Ecto neural progenitor cell (in vitro differentiated cells): Measurements from ENCODE around the gene LYZL1.
A peak's percentile ranks its signal among the peaks of the same experiment; 100 is the strongest.
"Not testable (repeated sequence)": the region's sequence is repeated elsewhere in the genome, so short reads cannot be mapped to it uniquely, and the experiment has no call there.

ENCODE experiments used
- DNase-seq: peaks from one replicate; pipeline ENCODE4 v3.0.0-alpha.2; 2018; ENCODE audit warnings: low spot score

Gene LYZL1

DNA sequence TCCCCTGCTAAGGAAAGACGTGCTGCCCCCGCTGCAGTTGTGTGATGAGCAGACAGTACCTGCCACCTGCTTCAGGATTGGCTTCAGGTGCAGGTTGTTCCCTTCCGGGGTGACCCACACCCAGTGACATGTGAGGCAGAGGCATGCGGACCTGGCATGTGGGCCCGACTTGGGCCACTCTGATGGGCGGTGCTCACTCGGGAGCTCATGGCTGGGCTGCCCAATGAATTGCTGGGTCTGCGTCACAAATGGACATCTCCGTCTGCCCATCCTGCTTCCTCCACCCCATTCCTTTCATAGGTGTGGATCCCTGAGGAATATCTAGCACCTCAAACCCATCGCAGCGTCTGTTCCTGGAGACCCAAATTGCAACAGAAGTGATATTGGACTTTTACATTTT lies 19.3 kb downstream of the LYZL1 start:
- DNase-seq: not testable (repeated sequence)

DNA sequence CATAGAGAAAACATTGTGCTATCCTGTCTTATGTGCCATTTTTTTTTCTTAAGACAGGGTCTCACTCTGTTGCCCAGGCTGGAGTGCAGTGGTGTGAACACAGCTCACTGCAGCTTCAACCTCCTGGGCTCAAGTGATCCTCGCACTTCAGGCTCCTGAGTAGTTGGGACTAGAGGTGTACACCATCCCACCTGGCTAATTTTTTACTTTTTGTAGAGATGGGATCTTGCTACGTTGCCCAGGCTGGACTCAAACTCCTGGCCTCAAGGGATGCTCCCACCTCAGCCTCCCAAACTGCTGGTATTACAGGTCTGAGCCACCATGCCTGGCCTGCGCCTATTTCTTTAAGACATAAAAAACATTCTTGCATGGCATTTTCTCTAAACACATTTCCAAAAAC lies 20.6 kb downstream of the LYZL1 start:
- no peak for DNase-seq

DNA sequence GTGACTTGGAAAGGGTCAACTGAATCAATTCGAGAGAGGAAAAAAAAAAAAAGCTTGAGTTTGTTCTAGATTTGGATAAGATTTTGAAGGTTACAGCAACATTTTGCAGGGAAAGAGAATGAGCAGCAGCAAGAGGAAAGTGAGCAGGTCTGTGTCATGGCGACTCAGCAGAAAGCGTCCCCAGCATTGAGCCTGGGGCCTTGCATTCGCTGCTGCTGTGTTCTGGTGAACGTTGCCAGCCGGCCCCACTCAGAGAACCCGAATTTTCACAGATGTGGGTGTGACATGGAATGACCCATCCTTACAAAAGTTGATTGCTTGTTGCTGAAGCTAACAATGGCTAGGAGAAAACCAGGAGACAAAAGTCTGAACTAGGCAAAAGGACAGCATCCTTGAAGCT lies 21.6 kb downstream of the LYZL1 start:
- DNase-seq: not testable (repeated sequence)

DNA sequence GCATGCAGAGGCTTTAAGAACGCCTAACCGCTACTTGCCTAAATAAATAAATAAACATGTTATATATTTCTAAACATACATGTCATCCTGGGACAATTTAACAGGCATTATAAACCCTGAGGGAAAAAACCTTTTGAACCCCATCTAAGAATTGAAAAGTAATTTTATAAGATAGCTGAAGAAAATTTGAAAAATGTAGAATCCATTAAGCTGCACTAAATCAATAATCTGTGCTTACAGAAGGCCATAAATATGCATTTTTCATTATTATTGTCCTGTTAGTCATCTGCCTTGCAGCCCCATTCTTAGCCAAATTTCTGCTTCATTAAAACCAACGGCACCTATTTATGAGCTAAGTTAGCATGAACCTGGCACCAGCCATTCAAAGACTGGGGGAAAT lies 24.2 kb downstream of the LYZL1 start:
- DNase-seq: no peak

DNA sequence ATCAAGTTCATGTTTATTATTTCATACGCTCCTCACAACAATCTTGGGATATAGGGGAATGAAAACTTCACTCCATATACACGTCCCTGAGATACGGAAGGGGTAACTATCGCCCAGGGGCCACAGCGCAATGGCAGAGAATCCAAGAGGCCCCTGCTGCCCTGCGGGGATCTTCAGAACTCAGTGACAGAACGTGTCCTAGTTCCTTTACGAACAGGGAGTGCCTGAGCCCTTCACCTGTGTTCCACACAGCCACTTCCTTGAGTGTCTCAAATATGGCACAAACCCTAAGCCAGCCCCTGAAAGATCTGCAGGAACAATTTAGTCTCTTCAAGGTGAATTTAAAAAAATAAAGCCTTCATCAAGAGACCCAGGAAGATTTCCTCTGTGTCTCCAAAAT lies 25.9 kb downstream of the LYZL1 start:
- no peak for DNase-seq

DNA sequence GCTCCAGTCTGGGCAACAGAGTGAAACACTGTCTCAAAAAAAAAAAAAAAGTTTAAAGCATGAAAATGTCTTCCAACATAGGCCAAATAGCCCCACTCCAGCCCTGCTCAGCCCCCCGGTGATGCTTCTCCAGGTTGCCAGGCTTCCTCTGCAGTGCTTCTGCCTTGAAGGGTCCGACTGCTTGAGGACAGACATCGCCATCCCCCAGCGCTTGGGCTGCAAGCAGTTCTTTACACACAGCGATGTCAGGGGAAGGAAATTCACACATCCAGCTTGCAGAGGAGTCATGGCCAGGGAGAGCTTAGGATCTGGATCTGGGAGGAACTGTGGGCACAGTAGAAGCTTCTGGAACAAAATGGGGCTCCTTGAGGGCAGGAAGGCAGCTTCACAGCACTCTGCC lies 26.9 kb downstream of the LYZL1 start:
- DNase-seq: no peak

DNA sequence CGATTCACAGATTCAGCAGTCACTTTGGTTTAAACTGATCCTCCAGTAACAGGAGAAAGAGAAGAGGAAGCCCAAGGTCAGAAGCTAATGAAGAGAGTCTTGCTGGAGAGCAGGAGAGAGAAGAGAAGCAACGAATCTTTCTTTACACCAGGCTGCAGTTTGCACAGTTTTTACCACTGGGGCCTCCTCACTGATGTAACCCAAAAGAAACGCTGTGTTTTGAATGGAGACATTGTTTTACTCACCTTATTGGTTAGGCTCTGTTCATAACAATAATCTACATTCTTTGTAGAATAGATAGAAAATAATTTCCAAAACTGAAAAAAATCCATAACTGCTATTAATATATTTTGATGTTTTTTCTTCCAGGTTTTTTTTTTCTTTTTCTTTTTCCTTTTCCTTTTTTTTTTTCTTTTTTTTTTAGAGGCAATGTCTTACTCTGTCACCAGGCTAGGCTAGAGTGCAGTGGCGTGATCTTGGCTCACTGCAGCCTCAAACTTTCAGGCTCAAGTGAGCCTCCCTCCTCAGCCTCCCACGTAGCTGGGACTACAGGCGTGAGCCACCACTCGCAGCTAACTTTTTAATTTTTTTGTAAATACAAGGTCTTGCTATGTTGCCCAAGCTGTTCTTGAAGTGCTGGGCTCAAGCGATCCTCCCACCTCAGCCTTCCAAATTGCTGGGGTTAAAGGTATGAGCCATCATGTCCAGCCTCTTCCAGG lies 27.6 kb downstream of the LYZL1 start:
- DNase-seq: no peak

DNA sequence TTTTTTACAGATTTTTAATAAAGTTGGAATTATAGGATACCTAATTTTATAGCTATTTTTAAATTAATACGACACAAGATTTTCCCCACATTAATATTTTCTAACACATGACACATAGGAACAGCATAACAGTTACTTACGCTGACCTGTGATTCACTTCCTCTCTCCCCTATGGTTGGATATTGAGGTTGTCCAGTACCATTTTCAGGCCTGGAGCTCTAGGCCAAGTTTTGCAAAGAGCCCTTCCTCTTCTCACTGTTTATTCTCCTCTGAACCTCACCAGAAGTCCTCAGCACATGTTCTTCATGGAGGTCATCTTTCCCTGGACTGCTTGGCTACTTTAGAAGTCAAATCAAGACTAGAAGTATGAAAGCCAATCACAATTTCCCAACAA lies 28.2 kb downstream of the LYZL1 start:
- DNase-seq: no peak

DNA sequence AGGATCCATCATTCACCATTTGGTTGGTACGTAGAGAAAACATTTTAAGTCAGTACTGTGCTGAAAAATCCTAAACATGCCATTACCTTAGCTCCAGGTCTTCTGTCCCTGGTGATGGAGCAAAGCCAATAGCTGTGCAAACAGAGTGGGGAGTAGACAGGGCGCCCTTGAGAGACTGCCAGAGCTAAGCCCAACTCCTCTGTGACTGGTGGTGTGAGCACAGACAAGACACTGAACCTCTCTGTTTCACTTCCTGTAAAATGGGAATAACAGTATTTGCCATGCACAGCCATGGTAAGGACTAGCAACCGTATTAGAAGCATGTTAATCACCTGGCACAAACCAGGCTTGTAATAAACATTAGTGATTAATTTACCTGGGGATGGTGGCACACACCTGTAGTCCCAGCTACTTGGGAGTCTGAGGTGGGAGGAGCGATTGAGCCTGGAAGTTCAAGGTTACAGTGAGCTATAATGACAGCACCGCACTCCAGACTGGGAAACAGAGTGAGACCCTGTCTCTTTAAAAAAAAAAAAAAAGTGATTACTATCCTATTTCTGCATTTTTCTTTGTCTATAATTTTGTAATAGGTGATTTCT lies 28.7 kb downstream of the LYZL1 start:
- DNase-seq: no peak

DNA sequence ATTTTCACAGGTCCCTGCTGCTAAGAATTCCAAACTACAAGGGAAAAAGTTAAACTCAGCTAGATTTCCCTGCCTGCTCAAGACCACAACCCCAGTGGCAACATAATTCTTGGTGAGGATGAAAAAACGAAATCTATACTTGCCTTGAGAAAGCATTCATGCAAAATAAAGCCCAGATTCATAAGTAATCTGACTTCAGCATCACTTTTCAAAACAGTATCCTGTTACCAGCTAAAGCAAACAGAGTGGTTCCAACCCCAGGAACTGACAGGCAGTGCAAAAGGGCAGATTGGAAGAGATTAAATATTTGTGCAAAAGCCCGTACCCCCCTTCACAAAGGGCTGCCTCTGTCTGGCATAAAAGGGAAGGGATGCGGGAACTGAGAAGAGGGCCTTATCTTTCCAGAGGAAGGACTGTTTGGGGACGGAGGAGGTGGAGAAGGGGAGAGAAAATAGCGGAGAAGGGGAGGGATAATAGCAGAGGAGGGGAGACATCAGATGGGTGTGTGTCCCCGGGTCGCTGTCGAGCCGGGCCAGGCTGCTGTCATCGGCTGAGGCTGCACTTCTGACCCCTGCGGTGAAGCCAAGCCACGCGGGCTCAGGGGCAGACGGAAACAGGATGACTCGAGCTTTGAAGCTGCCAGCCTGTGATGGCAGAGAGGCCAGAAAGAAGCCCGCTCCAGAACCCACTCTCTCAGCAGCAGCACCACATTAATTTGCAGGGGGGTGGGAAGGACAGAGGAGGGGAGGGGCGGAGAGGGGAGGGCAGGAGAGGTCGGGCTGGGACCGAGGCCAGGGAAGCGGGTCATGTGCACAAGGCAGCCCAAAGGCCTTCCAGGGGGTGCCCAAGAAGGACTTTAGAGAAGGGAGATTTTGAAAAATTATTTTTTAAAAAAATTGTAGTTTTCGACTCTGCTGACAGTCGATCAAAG lies 29.5 kb downstream of the LYZL1 start:
- peak; percentile 68 for DNase-seq

DNA sequence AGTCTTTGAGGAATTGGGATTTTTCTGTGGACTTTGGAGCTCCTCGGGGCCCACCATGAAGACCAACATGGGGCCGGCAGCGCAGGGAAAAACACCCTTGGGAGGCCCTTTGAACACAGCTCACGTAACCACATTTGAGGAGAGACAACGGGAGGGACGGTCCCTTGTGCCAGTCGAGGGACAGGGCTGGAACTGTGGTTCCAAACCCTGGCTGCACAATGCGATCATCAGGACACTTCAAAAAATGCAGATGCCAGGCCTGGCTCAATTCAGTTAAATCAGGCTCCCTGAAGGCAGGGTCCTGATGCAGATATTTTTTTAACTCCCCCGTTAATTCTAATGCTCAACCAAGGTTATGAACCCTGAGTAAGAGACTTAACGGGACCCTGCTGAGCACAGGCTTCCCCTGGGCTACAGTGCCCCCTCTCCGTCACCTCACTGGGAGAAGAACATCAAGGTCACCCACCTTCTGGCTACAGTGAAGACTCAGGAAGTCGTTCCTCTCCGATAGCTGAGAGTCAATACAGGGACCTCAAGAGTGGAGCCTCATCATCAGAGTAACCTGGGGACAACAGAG lies 30.4 kb downstream of the LYZL1 start:
- no peak for DNase-seq

DNA sequence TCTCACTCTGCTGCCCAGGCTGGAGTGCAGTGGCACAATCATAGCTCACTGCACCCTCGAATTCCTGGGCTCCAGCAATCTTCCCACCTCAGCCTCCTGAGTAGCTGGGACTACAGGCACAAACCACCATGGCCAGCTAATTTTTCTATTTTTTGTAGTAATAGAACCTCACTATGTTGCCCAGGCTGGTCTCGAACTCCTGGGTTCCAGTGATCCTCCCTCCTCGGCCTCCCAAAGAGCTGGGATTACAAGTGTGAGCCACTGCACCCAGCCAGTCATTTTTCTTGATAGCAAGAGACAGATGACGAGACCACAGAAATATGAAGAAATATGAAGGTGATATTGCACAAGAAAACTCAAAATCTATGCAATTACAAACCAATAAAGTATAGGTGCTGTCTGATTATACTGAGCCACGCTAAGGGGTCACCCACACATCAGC lies 31.8 kb downstream of the LYZL1 start:
- DNase-seq: not testable (repeated sequence)

DNA sequence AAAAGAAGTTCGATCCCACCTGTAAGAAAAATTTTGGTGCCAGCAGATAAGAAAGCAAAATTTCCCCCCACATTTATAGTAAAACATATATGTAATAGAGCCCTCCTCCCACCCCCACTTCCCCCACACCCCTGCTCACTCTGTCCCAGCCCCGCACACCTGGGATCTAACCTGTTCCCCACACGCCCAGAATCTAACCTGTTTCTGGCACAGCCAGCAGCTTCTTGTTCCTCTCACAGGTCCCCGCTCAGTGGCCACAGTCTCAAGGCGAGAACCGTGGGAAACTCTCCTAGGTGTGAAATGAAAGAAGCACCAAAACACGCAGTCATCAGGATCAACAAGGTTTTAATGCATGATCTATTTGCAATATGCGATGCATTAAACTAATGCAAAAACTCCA lies 32.8 kb downstream of the LYZL1 start:
- no peak for DNase-seq

DNA sequence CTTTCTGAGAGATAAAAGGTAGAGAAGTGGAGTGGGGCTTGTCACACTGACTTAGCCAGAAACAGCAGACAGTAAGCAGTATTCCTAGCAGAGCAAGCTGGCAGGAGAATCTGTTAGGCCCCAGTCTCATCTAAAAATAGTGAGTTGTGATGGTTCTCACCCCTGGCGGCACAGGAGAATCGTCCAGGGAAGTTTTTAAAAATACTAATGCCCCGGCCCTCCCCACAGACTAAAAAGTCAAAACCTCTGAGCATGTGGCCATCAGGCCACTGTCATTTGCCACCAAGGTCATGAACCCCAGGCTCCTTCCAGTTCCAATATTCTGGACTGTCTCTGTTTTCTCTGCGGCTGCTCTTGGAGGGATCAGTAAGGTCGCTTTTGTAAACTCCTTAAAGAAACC lies 34.0 kb downstream of the LYZL1 start:
- no peak for DNase-seq

DNA sequence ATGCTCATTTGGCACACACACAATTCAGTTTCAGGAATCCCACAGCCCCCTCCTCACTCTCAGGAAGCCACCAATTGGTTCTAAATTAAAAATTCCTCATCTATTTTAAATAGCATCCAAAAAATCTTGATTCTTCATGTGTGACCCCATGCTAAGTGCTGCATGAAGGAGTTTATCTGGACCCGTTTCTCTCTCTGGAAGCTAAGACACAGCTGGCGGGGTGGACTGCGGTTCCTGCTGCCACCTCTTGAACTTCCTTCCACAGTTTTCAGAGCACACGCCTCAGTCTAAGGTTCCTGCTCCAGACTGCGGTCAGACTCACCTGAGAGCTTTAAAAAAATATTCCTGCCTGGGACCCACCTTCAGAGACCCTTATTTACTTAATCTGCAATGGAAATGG lies 34.5 kb downstream of the LYZL1 start:
- DNase-seq: no peak

DNA sequence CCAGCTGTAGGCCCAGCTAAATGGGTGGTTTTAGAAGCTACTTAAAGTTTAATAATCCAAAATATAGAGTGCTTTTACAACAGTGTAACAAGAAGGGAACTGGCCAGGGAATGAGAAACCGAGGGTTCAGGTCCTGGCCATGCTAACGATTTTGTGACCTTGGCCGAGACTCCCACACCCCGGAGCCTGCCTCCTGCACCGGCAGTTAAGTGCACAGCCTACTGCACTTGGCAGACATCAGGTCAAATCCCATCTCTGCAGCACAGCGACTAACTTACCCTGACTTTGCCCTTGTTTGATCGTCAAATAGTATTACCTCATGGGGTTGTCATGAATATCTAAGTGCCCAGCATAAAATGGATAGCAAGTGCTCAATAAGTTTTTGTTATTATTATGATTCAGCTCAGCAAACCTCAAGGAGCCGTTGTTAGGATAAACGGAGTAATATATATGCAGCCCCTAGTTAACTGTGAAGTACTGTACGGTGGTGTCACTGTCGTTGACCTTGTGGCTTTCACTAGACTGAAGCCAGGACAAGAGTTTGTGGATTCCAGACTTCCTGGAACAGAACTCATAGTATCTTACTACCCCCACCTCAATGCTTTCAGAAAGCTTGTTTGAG lies 35.5 kb downstream of the LYZL1 start:
- DNase-seq: no peak

DNA sequence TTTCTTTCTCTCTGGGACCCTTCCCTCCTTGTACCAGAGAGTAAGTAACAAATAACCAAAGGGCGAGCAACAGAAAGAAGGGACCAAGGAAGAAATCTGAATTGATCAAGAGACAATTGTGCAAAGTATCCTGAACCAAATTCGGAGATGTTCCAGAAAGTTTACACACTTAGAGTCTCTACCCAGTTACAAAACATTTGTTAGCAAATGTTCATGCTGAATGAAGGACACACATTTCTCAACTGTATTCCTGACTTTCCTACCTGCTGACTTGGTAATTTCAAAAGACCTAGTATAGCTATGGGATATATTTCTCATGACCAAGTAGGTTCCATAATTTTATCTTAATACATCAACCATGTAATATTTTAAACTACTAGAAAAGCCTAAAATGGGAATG lies 37.4 kb downstream of the LYZL1 start:
- DNase-seq: no peak

DNA sequence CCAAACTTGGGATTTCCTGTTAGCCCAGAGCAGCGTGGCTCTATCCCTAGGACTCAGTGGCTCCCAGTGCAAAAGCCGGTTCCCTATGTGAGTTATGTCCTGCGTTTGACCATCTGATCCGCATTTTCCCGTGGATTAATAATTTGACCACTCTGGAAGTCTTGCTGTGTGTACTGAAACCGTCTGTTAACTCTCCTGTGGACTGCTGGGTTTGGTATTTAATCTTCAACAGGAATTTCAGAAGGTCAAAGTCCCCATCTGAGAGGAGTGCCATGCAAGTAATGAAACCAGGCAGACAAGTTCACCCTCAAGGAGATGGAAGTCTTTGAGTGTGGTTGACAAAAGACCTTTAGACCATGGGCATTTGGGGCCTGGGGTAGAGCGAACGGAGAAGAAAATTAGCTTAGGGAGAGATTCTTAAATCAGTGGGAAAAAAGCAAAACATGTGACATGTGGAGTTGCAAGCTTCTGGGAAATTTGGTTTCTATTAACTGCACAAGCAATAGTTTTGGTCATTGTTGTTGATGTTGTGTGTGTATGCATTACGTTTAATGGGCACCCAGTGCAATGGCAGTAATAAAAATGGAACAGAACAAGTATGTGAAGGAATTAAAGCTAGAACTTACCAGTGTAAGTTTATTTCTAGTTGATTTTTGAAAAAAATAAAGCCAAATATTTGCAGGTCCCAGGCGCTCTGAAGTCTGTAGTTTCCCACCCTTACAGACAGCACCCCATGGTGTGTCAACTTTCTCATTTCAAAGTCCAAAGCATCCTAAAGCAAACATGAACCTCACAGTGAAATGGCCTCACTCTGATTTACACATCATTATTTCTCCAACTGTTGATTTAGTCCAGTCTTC lies 38.2 kb downstream of the LYZL1 start:
- DNase-seq: no peak

DNA sequence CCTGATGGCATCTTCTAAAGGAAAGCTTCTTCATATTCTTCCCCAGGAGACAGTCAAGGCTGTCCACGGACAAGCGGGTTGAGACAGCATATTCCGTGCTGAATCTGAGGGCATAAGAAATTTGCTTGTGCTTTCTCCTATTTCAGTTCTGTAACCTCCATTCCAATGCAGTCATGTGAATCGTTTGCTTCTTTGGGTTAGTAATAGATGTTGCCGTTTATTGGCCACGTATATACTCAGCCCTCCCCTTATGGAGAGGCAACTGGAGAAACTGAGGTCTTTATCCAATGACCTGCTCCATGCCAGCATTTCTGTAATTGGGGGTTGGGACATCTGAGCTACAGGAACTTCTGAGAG lies 38.9 kb downstream of the LYZL1 start:
- DNase-seq: no peak

DNA sequence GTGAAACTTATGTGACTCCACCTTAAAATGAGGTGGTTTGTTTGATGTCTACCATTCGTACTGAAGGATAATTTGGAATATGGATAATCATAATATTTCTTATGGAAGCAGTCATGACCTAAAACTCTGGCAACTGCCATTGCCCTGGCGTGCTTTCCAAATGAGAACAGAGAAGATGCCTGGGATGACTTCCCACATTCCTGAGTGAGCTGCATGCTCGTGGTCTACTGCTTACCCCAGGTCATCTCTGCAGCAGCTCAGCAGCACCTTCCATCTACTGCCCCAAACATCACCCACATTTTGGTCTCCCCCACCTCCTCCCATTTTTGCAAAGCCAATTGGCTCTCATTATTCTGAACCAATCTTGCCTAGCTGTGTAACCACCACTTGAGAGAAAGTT lies 40.1 kb downstream of the LYZL1 start:
- DNase-seq: no peak

DNA sequence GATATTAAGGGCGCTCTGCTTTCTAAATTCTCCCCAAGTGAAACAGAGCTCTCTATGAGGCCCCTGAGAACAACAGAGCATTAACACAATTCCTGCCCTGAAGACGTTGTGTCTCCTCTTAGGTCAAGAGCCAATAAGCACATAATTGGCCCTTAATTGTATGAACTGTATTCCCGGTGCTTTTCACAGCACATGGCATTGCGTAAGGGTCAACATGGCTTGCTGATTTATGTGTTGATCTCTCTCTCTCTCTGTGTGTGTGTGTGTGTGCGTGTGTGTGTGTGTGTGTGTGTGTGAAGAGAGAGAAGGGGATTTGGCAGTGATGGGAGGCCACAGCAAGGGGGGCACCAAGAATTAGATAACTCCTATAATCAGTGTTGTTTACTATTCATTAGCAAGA lies 40.5 kb downstream of the LYZL1 start:
- DNase-seq: no peak
